Measurements from ENCODE around the gene STRN.

STRN gene

GRCh38 chr2:36965751-36966369 lies 476 bp downstream of the STRN start:
- Histone ChIP-seq H3K4me1 (ENCODE audit: insufficient read depth, low read length, severe bottlenecking) (peaks cover 34% of the 10 kb centered on the region), H3K27me3 (ENCODE audit: insufficient read depth, low read length) (no peaks in the 10 kb centered on the region), H3K36me3 (ENCODE audit: insufficient read depth, low read length) (0 out of 2 replicates have a peak, but pooled peaks cover 4% of the 10 kb centered on the region), H3K79me2 (ENCODE audit: insufficient read depth, low read length) (peaks cover 36% of the 10 kb centered on the region), H3F3A (ENCODE audit: insufficient read depth, low read length) (no peaks in the 10 kb centered on the region), H4K20me1 (ENCODE audit: insufficient read depth, low read length) (no peaks in the 10 kb centered on the region), H2AFZ (ENCODE audit: low read length) (no peak overlapping the region), H3K27ac (ENCODE audit: low read depth, low read length, poor library complexity, severe bottlenecking) (peak overlapping the region; percentile 61), H3K4me3 (ENCODE audit: low read depth, low read length, poor library complexity, severe bottlenecking) (peak overlapping the region; percentile 77), H3K4me2 (ENCODE audit: low read length) (peak overlapping the region; percentile 75), H3K9me3 (ENCODE audit: low read length) (no peaks in the 10 kb centered on the region), H3K9me2 (ENCODE audit: low read depth, low read length) (no peaks in the 10 kb centered on the region), H3K9ac (ENCODE audit: low read length) (peak overlapping the region; percentile 75)
- TF ChIP-seq EZH2 (IDR thresholded peaks at IDR 0.05; ENCODE audit: borderline replicate concordance, low read length) = no peak
- TF ChIP-seq, protein P1, sequence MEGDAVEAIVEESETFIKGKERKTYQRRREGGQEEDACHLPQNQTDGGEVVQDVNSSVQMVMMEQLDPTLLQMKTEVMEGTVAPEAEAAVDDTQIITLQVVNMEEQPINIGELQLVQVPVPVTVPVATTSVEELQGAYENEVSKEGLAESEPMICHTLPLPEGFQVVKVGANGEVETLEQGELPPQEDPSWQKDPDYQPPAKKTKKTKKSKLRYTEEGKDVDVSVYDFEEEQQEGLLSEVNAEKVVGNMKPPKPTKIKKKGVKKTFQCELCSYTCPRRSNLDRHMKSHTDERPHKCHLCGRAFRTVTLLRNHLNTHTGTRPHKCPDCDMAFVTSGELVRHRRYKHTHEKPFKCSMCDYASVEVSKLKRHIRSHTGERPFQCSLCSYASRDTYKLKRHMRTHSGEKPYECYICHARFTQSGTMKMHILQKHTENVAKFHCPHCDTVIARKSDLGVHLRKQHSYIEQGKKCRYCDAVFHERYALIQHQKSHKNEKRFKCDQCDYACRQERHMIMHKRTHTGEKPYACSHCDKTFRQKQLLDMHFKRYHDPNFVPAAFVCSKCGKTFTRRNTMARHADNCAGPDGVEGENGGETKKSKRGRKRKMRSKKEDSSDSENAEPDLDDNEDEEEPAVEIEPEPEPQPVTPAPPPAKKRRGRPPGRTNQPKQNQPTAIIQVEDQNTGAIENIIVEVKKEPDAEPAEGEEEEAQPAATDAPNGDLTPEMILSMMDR (IDR thresholded peaks at IDR 0.05; ENCODE audit: low read length) = no peak

GRCh38 chr2:36965206-36965605 lies 1.1 kb downstream of the STRN start:
- Histone ChIP-seq H3K36me3 (ENCODE audit: insufficient read depth, low read length) (0 out of 2 replicates have a peak, but pooled peaks cover 4% of the 10 kb centered on the region), H3K79me2 (ENCODE audit: insufficient read depth, low read length) (peaks cover 42% of the 10 kb centered on the region), H3K9ac (ENCODE audit: low read length) (peak overlapping the region; percentile 75), H3K4me1 (ENCODE audit: insufficient read depth, low read length, severe bottlenecking) (peaks cover 34% of the 10 kb centered on the region), H4K20me1 (ENCODE audit: insufficient read depth, low read length) (no peaks in the 10 kb centered on the region), H3K9me2 (ENCODE audit: low read depth, low read length) (no peaks in the 10 kb centered on the region), H3K27ac (ENCODE audit: low read depth, low read length, poor library complexity, severe bottlenecking) (peak overlapping the region; percentile 61), H3K9me3 (ENCODE audit: low read length) (no peaks in the 10 kb centered on the region), H3F3A (ENCODE audit: insufficient read depth, low read length) (no peaks in the 10 kb centered on the region), H3K4me2 (ENCODE audit: low read length) (peak overlapping the region; percentile 75), H3K4me3 (ENCODE audit: low read depth, low read length, poor library complexity, severe bottlenecking) (peak overlapping the region; percentile 77), H2AFZ (ENCODE audit: low read length) (no peak overlapping the region), H3K27me3 (ENCODE audit: insufficient read depth, low read length) (no peaks in the 10 kb centered on the region)
- TF ChIP-seq, protein P1 (IDR thresholded peaks at IDR 0.05; ENCODE audit: low read length) = no peak
- TF ChIP-seq EZH2 (IDR thresholded peaks at IDR 0.05; ENCODE audit: borderline replicate concordance, low read length) = no peak

GRCh38 chr2:36964496-36965058 lies 1.8 kb downstream of the STRN start:
- H3K79me2 ChIP-seq (ENCODE audit: insufficient read depth, low read length) = peaks cover 48% of the 10 kb centered on the region
- no peaks in the 10 kb centered on the region for H4K20me1 ChIP-seq (ENCODE audit: insufficient read depth, low read length)
- peak overlapping the region; percentile 75; the same call in 1 of the 2 replicates for H3K9ac ChIP-seq (ENCODE audit: low read length)
- peak overlapping the region; percentile 75 for H3K4me2 ChIP-seq (ENCODE audit: low read length)
- H3K4me3 ChIP-seq (ENCODE audit: low read depth, low read length, poor library complexity, severe bottlenecking) = peak overlapping the region; percentile 77
- H3K9me3 ChIP-seq (ENCODE audit: low read length) = no peaks in the 10 kb centered on the region
- no peaks in the 10 kb centered on the region for H3K9me2 ChIP-seq (ENCODE audit: low read depth, low read length)
- no peak overlapping the region for H2AFZ ChIP-seq (ENCODE audit: low read length)
- no peaks in the 10 kb centered on the region for H3F3A ChIP-seq (ENCODE audit: insufficient read depth, low read length)
- peaks cover 34% of the 10 kb centered on the region for H3K4me1 ChIP-seq (ENCODE audit: insufficient read depth, low read length, severe bottlenecking)
- 0 out of 2 replicates have a peak, but pooled peaks cover 4% of the 10 kb centered on the region for H3K36me3 ChIP-seq (ENCODE audit: insufficient read depth, low read length)
- peak overlapping the region; percentile 61 for H3K27ac ChIP-seq (ENCODE audit: low read depth, low read length, poor library complexity, severe bottlenecking)
- H3K27me3 ChIP-seq (ENCODE audit: insufficient read depth, low read length) = no peaks in the 10 kb centered on the region
- TF ChIP-seq, protein P1 (IDR thresholded peaks at IDR 0.05; ENCODE audit: low read length) = no peak
